GM19397 (cell line): ENCODE results near the gene ZNF285.
A peak's percentile ranks its signal among the peaks of the same experiment; 100 is the strongest.
"Not testable (repeated sequence)": the region's sequence is repeated elsewhere in the genome, so short reads cannot be mapped to it uniquely, and the experiment has no call there.

Source experiments
- ATAC-seq: cut with Tn5 transposase; IDR thresholded peaks from one replicate; pipeline ENCODE4 v1.9.1; 2021; ENCODE audit warnings: mild to moderate bottlenecking, moderate library complexity; ENCODE audit not compliant: unreplicated experiment

The ZNF285 gene

GRCh38 chr19:44401139-44402115 is at the start of gene ZNF285:
ZNF285 (minus strand) TSS chr19:44401608; CDS start chr19:44397213, 4,395 bp downstream.
- peak; percentile 80 for ATAC-seq

- ATAC-seq = no peak
Measured at GRCh38 chr19:44447916-44448674, 46.7 kb upstream of the ZNF285 start, which contains the start of gene ZNF229. ZNF229 (minus strand) TSS chr19:44448472; CDS start chr19:44442847, 5,625 bp downstream.

GRCh38 chr19:44438441-44438840 is 37.0 kb upstream of the ZNF285 start:
- ATAC-seq = no peak

GRCh38 chr19:44435441-44435840 is 34.0 kb upstream of the ZNF285 start:
- no peak for ATAC-seq

GRCh38 chr19:44430956-44431355 is 29.5 kb upstream of the ZNF285 start:
- ATAC-seq = no peak

- not testable (repeated sequence) for ATAC-seq
Measured at GRCh38 chr19:44415553-44415952, 14.1 kb upstream of the ZNF285 start.

- not testable (repeated sequence) for ATAC-seq
Measured at GRCh38 chr19:44389268-44389667, 12.1 kb downstream of the ZNF285 start.

- no peak for ATAC-seq
Measured at GRCh38 chr19:44374789-44375188, 26.6 kb downstream of the ZNF285 start.

- ATAC-seq = no peak
Measured at GRCh38 chr19:44371815-44372480, 29.5 kb downstream of the ZNF285 start.

GRCh38 chr19:44367024-44367423 is 34.4 kb downstream of the ZNF285 start:
- no peak for ATAC-seq

GRCh38 chr19:44356383-44357111 is 44.9 kb downstream of the ZNF285 start, which contains the start of gene ZNF112:
ZNF112 (minus strand) TSS chr19:44356680; CDS start chr19:44340539, 16,141 bp downstream.
- ATAC-seq = no peak

- ATAC-seq = no peak
Measured at GRCh38 chr19:44346556-44346955, 54.9 kb downstream of the ZNF285 start.

- no peak for ATAC-seq
Measured at GRCh38 chr19:44345959-44346358, 55.4 kb downstream of the ZNF285 start.

- no peak for ATAC-seq
Measured at GRCh38 chr19:44344255-44344654, 57.2 kb downstream of the ZNF285 start.

GRCh38 chr19:44341794-44342193 is 59.6 kb downstream of the ZNF285 start:
- no peak for ATAC-seq

GRCh38 chr19:44334639-44335038 is 66.8 kb downstream of the ZNF285 start:
- not testable (repeated sequence) for ATAC-seq
